Aortic smooth muscle cell (primary cell): ENCODE results near the gene ACTL8. TPM values are rescaled to one million over a fixed set of nuclear protein-coding genes. Genes with fewer than 3 reads are reported as not detected.

Experiments used
- total RNA-seq: library from RNA; depleted of rRNA; stranded (reverse); fragments of >200 nt; gene quantifications from 2 replicates; pipeline ENCODE4 v1.2.3, GENCODE V29; 2014

The ACTL8 gene, protein sequence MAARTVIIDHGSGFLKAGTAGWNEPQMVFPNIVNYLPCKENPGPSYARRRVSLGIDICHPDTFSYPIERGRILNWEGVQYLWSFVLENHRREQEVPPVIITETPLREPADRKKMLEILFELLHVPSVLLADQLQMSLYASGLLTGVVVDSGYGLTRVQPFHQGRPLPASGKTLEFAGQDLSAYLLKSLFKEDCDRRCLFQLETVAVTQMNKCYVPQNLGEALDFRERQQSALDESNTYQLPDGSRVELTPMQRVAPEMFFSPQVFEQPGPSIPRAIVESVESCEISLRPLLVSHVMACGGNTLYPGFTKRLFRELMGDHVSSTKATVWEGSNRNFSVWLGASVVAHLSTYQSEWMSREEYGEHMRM
- total RNA-seq = not detected in 2 replicates

DNA sequence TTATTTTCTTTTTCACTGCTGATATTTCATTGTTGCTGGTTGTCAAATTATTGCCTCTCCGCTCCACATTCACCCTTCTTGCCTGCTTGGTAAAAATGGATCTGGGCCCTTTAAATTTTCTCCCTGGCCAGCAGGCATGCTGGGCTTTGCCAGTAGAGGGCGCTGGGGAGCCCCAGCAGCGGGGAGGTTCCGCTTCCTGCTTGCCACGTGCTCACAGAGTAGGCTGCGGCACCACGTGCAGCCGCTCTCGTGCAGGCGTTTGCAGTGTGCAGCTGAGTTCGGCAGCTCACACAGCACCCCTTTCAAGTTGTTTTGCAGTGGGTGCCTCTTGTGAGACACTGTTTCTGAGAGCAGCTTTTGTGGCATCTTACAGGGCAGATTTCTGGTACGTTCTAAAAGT, at the start of gene ACTL8:
TSS of gene ACTL8 (plus strand) at position 214 of the 400 bp plus-strand sequence. CDS start 67,676 bp downstream, outside the sequence.

Other genes starting within 250 kb of the ACTL8 start
- 38.4 and 44.3 TPM in 2 replicates for gene ARHGEF10L, start 215.6 kb upstream of the ACTL8 start, total RNA-seq